MV-4-11 (cell line): Measurements from ENCODE around the gene PACS1.
"Not testable (repeated sequence)": the region's sequence is repeated elsewhere in the genome, so short reads cannot be mapped to it uniquely, and the experiment has no call there.

Experiments used
- DNase-seq: peaks from one replicate; lab custom pipeline; 2025; lab: John Stamatoyannopoulos, UW

Gene PACS1

DNA sequence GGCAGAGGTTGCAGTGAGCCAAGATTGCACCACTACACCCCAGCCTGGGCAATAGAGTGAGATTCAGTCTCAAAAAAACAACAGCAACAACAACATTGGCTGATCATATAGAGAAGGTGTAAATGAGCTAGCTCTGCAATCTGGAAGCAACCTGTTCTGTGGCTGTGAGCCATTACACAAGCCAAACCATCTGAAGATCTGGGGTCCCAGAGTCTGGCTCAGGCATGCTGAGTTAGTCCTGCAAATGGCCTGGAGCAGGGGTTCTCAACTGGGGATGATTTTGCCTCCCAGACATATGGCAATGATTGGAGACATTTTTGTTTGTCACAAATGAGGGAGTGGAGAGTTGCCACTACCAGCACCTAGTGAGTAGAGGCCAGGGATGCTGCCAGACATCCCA, 156.0 kb downstream of the PACS1 start:
- DNase-seq, result no peak

DNA sequence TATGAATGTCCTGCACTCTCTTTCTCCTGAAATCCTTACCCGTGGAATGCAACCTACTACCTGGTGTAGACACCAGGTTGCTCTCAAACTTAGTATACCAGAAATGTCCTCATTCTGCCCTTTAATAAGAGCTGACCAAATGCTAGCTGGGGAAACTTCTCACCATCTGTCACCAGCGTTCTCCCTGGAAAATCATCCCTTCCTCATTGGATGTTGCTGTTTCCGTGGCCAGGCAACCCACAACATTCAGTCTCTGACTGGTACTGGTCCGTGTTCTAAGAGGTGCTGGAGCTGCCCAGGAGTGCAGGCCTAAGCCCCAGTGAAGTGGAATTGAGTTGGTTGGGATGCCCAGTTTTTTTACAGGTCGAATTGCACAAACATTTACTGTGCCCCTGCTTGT, 157.6 kb downstream of the PACS1 start:
- DNase-seq, result no peak

DNA sequence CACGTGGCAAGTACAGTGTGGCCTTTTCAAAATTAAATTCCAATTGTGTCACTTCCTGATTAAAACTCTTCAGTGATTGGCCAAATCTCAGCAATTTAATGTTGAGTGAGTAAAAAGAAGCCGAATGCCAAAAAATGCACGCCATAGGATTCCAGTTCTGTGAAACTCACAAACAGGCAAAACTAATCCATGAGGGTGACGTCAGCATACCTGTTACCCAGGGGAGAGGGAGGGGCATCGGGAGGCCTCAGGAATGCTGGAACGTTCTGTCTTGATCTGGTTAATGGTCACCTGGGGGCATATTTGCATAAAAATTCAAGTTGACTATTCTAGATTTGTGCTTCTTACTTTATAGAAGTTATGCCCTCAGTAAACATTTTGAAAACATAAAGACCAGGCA, 158.4 kb downstream of the PACS1 start:
- DNase-seq, result no peak

DNA sequence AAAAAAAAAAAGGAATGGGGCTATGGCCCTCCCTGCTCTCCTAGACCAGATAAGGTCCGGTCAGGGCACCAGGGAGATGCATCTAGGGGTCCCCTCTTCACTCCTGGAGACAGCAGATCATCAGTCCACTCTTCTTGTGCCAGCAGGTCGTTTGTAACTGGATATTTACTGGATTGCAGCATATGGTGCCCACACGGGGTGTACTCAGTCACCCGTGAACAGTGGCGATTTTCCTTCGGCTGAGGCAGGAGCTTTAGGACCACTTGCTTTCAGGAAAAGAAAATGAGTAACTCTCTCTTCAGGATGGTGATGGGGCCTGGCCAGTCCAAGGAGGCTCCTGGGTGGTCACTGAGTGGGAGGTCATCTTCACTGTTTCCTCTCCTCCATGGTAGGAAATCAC, 160.1 kb downstream of the PACS1 start:
- no peak for DNase-seq

DNA sequence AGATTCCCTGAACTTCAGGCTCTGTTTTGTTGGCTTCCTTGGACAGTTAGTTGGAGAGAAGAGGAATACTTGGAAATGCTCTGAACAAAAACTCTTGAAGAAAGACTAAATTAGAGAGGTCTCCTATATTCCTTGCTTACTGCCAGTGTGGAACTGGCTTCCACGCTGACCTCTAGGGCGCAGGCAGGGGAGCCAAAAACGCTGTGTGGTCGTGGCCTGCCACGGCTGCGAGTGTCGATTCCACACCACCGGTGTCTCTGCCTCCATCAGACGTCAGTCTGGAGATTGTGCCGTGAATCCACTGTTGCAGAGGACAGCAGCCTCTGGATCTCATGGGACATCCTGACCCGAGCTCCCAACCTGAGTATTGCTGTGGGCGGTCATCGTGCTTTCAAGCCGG, 160.9 kb downstream of the PACS1 start:
- no peak for DNase-seq

DNA sequence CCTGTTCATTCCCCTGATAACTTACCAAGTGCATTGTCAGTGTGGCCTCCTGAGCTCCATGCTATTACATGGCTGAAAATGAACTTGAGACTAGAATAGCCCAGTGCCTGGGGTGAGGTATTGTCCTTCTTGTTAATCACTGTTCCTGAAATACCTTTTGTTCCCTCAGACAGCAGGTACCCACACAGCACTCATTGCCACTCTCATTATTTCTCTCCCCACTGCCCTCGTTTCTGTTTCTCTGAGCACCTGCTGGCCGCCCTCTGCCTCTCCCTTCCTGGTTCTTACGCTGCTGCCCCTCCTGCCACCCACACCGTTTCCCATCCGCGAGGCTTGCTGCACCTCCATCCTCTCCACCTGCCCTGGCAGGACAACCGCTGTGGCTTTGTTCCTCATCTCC, 161.5 kb downstream of the PACS1 start:
- DNase-seq, result no peak

DNA sequence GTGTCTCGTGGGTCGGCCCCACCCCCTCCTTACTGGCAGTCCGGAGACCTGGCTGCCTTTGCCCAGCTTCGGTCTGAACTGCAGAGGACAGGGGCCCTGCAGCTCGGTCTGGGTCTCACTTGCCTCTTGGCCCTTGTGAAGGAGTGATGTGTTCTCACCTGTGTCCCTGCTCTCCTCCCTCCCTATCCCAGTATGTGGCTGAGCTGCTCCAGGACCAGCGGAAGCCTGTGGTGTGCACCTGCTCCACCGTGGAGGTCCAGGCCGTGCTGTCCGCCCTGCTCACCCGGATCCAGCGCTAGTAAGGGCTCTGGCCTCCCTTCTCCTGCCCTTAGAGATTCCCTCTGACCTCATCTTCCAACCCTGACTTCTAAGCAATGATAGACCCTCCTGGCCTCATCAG, 162.7 kb downstream of the PACS1 start:
- DNase-seq, result no peak

DNA sequence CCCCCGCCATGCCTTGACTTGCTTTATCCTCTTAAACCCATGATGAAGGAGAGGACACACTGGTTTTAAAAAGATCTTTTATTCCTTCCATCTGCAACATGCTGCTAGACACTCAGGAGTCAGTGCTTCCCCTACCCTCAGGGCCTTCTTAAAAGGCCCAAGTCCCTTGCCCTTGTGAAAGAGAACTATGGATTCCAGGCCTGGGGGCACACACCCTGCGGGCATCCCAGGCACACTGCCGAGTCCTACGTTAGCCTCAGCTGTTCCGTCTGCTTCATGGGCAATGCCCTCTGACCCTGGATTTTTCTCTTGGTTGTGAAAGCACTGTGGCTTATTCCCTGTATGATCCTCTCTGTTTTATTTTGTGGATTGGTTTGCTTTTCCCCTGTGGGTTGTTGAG, 163.2 kb downstream of the PACS1 start:
- DNase-seq, result no peak

DNA sequence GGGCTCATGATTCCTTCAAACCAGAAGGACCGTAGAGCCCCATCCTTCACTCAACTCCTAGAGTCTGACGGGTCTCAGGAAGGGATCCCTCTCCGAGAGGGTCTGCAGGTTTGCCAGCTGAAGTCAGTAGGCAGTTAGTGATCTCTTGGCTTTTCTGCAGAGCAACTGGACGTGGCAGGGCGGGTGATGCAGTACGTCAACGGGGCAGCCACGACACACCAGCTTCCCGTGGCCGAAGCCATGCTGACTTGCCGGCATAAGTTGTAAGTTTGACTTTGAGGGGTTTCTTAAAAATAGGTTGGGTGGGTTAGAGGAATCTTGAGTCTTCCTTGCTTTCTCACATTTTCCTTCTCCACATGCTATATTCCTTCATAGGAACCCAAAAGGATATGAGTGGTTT, 165.1 kb downstream of the PACS1 start:
- DNase-seq, result no peak

DNA sequence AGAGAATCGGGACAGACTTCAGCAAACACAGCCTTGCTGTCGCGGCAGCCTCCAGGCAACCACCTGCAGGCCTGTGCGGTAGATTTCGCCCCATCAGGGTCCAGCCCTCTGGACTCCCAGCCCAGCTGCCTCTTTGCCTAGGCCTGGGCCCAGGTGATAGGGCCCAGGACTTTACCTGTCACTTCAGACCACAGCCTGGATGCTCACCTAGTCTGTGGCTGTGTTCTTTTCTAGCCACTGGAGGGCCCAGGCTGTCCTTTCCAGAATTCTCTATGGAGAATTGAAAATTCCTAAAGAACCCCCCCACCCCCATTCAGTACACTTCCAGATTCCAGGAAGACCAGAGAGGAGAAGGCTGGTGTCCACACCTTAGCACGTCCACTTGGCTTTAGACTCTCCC, 167.8 kb downstream of the PACS1 start:
- no peak for DNase-seq

DNA sequence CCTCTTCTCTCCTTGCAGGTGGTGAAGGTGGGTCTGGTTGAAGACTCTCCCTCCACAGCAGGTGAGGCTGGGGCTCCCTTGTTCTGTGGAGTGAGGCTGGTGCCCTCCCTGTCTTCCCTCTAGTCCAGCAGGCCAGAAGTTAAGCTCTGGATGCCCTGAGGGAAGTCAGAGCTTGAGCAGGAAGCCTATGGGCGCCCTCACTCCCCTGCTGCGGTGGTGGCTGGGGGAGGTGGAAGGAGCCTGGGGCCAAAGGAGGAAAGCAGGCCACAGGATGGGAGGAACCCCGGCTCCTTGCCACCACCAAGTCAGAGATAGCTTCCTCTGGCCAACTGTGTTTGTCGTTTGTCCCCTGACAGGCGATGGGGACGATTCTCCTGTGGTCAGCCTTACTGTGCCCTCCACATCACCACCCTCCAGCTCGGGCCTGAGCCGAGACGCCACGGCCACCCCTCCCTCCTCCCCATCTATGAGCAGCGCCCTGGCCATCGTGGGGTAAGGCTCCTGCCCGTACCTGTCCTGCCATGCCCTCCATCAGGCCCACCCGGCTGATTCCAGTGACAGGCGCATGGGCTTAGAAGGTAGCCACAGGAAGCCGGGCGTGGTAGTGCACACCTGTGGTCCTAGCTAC, 168.8 kb downstream of the PACS1 start:
- no peak for DNase-seq

DNA sequence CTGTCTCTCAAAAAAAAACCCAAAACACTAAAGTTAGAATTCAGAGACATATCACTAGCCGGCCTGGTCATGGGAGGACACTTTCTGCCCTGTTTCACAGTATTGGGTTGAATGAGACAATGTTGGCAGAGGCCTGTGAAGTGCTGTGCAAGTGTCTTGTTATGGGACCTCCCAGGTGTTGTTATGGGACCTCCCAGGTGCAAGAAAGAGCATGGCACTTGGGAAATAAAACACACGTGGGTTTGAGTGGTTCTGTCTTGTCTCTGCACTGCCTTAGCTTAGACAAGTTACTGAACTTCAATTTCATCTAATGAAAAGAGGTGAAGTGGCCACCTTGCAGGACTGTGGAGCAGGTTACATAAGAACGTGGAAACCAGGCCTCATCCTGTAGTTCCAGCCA, 169.4 kb downstream of the PACS1 start:
- no peak for DNase-seq

DNA sequence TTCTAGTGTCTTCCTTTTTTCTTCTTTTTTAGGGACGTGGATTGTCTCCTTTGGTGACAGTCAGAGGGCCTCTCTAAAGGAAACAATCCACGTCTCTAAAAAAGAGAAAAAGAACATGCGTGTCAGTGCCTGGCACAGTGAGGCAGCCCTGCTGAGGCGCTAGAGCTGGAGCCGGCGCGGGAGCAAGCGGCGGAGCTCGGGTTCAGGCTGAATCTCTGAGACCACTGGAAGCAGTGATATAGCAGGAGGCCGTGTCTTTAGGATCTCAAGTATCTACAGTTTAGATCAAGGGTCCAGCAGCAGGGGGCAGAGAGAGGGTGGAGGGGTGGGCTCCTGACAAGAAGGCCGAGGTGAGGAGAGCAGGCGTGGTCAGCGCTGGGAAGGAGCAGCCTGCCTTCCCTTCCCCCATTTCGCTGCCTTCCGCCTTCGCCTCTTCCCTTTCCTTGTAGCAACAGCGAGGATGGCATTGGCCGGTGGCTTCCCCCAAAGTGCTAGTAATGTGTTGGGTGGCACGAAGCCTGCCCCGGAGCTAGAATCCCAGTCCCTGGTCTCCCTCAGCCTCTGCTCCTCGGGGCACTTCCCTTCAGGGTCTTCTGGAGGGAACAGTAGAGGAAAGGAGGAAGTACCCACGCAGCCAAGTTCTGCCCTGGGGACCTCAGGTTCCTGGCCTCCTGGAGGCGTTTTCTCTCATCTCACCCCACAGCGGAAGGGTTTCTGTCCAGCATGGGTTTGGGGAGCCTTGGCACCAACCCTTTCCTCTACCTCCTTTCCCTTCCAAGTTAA, 170.1 kb downstream of the PACS1 start:
- DNase-seq, result no peak

DNA sequence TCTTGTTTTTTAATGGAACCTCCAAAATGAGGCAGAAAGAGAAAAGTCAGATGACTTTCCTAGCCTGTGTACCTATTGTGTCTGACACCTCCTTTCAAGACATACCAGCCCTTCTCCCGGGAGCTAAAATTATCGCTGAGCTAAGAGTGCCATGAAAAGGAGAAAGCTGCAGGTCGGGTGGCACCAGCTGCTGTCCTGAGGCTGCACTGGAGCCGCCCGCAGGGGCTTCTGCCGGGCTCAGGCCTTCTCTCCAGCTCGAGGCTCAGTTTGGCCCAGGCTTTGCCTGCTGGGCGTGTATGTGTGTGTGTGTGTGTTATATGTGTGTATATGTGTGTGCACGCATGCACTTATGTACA, 170.7 kb downstream of the PACS1 start:
- DNase-seq, result no peak

DNA sequence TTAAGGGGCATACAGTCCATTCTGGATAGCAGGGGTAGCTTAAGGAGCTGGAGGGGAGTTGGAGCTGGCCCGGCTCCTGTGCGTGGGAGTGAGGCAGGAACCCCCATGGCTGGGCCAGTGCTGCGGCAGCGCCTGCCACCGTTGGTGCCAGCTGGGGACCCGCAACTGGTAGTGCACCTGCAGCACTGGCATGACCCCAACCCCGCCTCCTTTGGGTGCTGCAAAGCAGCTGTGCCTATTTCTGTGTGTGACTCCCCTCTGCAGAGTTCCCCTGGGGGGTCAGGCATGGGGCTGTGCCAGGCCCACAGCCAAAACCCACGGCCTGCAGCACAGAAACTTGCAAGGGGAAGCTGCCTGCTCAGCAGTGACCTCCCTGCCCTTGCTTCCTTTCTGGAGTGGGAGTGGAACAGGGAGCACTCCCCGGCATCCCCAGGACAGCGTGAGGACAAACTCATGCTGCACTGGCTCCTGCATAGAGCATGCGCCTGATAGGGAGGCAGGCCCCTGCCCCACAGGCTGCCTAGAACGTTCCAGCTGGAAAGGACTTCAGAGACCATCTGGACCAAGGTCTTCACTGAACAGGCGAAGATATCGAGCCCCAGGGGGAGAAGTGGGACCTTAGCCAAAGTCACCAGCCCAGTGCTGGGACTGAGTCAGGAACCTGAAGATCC, 172.2 kb downstream of the PACS1 start:
- DNase-seq, result peak; percentile 26

DNA sequence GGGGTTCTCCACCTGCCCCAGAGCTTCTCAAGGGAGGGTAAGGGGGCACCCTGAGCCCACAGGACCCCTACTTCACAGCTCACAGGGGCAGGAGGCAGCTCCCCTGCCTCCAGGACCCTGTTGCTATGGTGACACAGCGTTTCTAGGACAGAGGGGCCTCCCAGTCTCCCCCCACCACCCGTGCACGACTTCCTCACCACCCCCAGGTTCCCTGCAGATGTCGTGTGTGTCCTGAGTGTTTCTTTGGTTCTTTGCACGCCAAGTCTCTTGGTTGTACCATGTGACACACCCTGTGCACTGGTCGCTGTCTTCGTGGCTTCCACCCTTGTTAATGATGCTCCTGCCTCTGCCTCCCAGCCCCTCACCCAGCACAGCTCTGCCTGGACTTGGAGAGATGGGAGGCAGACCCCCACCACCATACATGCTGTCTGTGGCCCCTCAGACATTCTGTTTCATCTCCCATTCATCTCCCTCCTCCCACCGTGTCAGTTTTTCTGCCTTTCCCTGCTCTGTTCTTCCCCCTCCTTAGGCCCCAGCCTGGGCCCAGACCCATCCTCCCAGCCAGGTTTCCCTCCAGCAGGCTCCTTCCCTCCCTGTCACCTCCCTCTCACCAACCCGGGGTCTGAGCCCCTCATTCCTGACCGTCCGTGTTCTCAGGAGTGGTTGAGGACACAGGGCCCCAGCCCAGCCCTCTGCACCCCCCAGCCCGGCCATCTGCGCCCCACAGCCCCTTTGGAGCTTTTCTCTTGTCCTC, 173.9 kb downstream of the PACS1 start:
- no peak for DNase-seq

DNA sequence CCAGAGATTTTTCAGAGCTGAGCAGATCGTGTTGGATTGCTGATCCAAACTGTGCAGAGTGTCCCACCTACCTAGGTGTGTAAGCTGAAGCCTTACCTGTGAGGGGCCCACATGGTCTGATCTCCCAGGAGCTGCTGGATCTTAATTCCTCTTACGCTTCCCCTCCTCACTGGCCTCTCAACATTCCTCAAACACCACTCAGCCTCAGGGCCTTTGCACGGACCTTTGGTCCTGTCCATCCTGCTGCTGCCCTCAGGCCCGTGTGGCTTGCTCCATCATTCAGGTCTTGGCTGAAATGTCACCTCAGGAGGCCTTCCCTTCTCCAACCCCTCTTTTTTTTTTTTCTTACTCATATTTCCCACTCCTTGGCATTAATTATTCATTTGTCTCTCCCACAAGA, 177.2 kb downstream of the PACS1 start:
- DNase-seq, result no peak

DNA sequence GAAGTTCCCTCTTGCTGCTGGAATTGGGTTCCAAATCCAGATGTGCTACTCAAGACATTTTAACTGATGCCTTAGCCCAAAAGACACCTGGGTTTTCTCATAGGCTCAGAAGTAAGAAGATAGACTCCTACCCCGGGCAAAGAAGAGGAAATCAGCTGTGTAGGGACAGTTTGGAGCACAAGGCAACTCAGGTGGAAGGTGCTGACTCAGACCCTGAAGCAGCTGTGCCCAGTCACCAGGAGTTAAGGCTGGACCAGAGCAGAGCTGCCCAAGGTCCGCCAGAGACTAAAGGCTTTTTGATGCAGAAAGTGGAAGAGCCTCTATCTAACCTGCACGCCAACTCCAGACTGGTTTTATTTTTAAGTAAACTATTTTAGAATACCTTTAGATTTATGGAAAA, 177.7 kb downstream of the PACS1 start:
- no peak for DNase-seq

DNA sequence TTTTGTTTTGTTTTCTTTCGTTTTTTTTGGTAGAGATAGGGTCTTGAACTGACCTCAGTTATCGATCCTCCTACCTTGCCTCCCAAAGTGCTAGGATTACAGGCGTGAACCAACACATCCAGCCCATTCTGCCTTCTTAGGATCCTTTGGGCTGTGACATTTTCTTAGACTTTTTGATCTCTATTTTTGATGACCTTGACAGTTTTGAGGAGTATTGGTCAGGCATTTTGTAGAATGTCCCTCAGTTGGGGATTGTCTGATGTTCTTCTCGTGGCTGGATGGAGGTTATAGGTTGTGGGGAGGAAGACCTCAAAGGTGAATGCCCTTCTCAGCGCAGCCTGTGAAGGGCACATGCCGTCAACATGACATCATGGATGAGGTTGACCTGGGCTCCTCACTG, 178.8 kb downstream of the PACS1 start:
- DNase-seq, result no peak

DNA sequence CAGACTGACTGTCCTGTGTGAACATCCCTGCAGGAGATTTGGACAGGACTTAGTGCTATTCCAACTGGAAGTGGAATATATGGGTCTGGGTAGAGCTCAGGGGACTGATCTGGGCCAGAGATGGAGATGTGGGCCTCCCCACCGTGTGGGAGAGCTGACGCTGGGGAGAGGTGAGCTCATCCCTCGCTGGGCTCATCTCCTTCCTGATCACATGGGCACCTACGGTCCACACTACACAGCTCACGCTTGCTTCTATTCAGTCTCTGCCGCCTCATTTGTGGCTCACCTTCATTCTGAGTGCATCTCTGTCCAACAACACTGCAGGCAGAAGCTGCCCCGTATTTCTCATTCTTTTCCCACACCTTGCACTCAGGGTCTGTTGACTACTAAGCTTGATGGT, 181.7 kb downstream of the PACS1 start:
- DNase-seq, result no peak

DNA sequence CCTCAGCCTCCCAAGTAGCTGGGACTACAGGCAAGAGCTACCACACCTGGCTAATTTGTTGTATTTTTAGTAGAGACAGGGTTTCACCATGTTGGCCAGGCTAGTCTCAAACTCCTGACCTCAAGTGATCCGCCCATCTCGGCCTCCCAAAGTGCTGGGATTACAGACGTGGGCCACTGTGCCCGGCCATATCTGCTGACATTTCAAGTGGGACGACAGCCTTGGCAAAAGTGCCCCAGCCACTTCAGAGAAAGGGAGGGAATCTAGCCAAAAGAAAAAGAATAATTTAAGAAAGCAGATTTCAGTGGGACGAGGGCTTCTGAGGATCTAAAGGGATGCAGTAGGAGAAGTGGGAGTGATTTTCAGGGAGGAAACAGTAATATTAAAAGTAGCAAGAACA, 183.0 kb downstream of the PACS1 start:
- DNase-seq, result not testable (repeated sequence)

DNA sequence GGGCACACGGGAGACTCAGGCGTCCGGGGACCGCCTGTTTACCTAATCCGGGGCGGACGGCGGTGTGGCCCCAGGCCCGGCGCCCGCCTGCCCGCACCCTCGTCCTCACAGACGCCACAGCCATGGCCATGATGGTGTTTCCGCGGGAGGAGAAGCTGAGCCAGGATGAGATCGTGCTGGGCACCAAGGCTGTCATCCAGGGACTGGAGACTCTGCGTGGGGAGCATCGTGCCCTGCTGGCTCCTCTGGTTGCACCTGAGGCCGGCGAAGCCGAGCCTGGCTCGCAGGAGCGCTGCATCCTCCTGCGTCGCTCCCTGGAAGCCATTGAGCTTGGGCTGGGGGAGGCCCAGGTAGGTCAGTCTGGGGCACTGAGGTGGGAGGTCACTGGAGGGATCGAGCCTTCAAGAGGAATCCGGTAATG, 188.4 kb downstream of the PACS1 start:
- DNase-seq, result no peak

DNA sequence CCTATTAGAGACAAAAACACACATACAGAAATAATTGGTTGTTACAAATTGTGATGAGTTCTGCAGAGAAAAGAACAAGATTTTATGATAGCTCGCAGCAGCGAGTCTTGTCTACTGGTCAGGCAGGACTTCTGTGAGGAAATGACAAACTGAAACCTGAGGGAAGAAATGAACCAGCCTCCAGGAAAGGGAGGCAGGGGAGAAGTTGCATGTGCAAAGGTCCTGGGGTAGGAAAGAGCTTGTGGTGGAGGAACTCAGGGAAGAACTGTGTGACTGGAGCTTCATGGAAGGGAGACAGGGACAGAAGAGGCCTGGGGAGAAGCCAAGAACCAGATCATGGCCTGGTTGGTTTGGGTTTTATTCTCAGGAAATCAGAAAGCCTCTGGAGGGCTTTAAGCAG, 189.2 kb downstream of the PACS1 start:
- DNase-seq, result no peak
